ENCODE results near the gene EFCAB8. TPM values are rescaled to one million over a fixed set of nuclear protein-coding genes. Genes with fewer than 3 reads are reported as not detected.

Gene EFCAB8
- total RNA-seq, 2 donors from 2014 or later, result 1.7 to 2.7 TPM

- Mint-ChIP-seq H3K4me3 (no peak overlapping the region), H3K27me3 (ENCODE audit: low read depth) (no peaks in the 10 kb centered on the region), H3K27ac (no peak overlapping the region), H3K4me1 (ENCODE audit: low read depth) (no peaks in the 10 kb centered on the region), H3K9me3 (peaks cover 4 to 8% of the 10 kb centered on the region in 2 donors), H3K36me3 (ENCODE audit: insufficient read depth in 2 of 2) (peaks cover 5 to 7% of the 10 kb centered on the region in 2 donors)
- no peak for DNase-seq
- no peak for ATAC-seq (replicated peaks in 1 of 2)
Measured at GRCh38 chr20:32914031-32914430, 55.3 kb downstream of the EFCAB8 start.

GRCh38 chr20:32917191-32917950 lies 58.6 kb downstream of the EFCAB8 start:
- Mint-ChIP-seq H3K4me3 (no peak overlapping the region), H3K27ac (no peak overlapping the region), H3K36me3 (ENCODE audit: insufficient read depth in 2 of 2) (peaks cover 5 to 7% of the 10 kb centered on the region in 2 donors), H3K9me3 (peaks cover 4 to 8% of the 10 kb centered on the region in 2 donors), H3K27me3 (ENCODE audit: low read depth) (no peaks in the 10 kb centered on the region), H3K4me1 (ENCODE audit: low read depth) (no peaks in the 10 kb centered on the region)
- ATAC-seq (replicated peaks in 1 of 2) (no peak), DNase-seq (no peak)

GRCh38 chr20:32918296-32918695 lies 59.6 kb downstream of the EFCAB8 start:
- Mint-ChIP-seq H3K36me3 (ENCODE audit: insufficient read depth in 2 of 2) (peaks cover 5 to 7% of the 10 kb centered on the region in 2 donors), H3K9me3 (peaks cover 4 to 8% of the 10 kb centered on the region in 2 donors), H3K4me3 (no peak overlapping the region), H3K4me1 (ENCODE audit: low read depth) (no peaks in the 10 kb centered on the region), H3K27me3 (ENCODE audit: low read depth) (no peaks in the 10 kb centered on the region), H3K27ac (no peak overlapping the region)
- ATAC-seq (replicated peaks in 1 of 2) (no peak), DNase-seq (no peak)

GRCh38 chr20:32918751-32919150 lies 60.0 kb downstream of the EFCAB8 start:
- no peak overlapping the region for H3K27ac Mint-ChIP-seq
- H3K4me1 Mint-ChIP-seq (ENCODE audit: low read depth), result no peaks in the 10 kb centered on the region
- H3K4me3 Mint-ChIP-seq, result no peak overlapping the region
- DNase-seq (no peak), ATAC-seq (replicated peaks in 1 of 2) (no peak)
- peaks cover 5 to 7% of the 10 kb centered on the region in 2 donors for H3K36me3 Mint-ChIP-seq (ENCODE audit: insufficient read depth in 2 of 2)
- H3K27me3 Mint-ChIP-seq (ENCODE audit: low read depth), result no peaks in the 10 kb centered on the region
- peaks cover 4 to 8% of the 10 kb centered on the region in 2 donors for H3K9me3 Mint-ChIP-seq

- DNase-seq, result no peak
- H3K9me3 Mint-ChIP-seq, result peaks cover 3 to 4% of the 10 kb centered on the region in 2 donors
- H3K4me3 Mint-ChIP-seq, result no peak overlapping the region
- no peak for ATAC-seq (replicated peaks in 1 of 2)
- no peak overlapping the region for H3K27ac Mint-ChIP-seq
- peaks cover 3 to 6% of the 10 kb centered on the region in 2 donors for H3K36me3 Mint-ChIP-seq (ENCODE audit: insufficient read depth in 2 of 2)
- no peaks in the 10 kb centered on the region for H3K4me1 Mint-ChIP-seq (ENCODE audit: low read depth)
- H3K27me3 Mint-ChIP-seq (ENCODE audit: low read depth), result no peaks in the 10 kb centered on the region
Measured at GRCh38 chr20:32920066-32920465, 61.3 kb downstream of the EFCAB8 start.

GRCh38 chr20:32920530-32921298 lies 62.0 kb downstream of the EFCAB8 start:
- no peak overlapping the region for H3K27ac Mint-ChIP-seq
- DNase-seq (no peak), ATAC-seq (replicated peaks in 1 of 2) (no peak)
- H3K27me3 Mint-ChIP-seq (ENCODE audit: low read depth), result no peaks in the 10 kb centered on the region
- no peaks in the 10 kb centered on the region for H3K9me3 Mint-ChIP-seq
- H3K4me3 Mint-ChIP-seq, result no peak overlapping the region
- H3K36me3 Mint-ChIP-seq (ENCODE audit: insufficient read depth in 2 of 2), result peaks cover 0 to 2% of the 10 kb centered on the region in 2 donors
- H3K4me1 Mint-ChIP-seq (ENCODE audit: low read depth), result no peaks in the 10 kb centered on the region

GRCh38 chr20:32922466-32922865 lies 63.7 kb downstream of the EFCAB8 start:
- Mint-ChIP-seq H3K27me3 (ENCODE audit: low read depth) (no peaks in the 10 kb centered on the region), H3K4me1 (ENCODE audit: low read depth) (no peaks in the 10 kb centered on the region), H3K4me3 (no peak overlapping the region), H3K36me3 (ENCODE audit: insufficient read depth in 2 of 2) (no peaks in the 10 kb centered on the region), H3K9me3 (no peaks in the 10 kb centered on the region), H3K27ac (no peak overlapping the region)
- no peak for ATAC-seq (replicated peaks in 1 of 2)
- DNase-seq, result no peak

GRCh38 chr20:32924781-32925180 lies 66.1 kb downstream of the EFCAB8 start:
- Mint-ChIP-seq H3K36me3 (ENCODE audit: insufficient read depth in 2 of 2) (no peaks in the 10 kb centered on the region), H3K27ac (no peak overlapping the region), H3K4me1 (ENCODE audit: low read depth) (no peaks in the 10 kb centered on the region), H3K4me3 (no peak overlapping the region), H3K9me3 (no peaks in the 10 kb centered on the region), H3K27me3 (ENCODE audit: low read depth) (no peaks in the 10 kb centered on the region)
- ATAC-seq (replicated peaks in 1 of 2) (no peak), DNase-seq (no peak)

- ATAC-seq (replicated peaks in 1 of 2) (no peak), DNase-seq (no peak)
- no peaks in the 10 kb centered on the region for H3K9me3 Mint-ChIP-seq
- H3K36me3 Mint-ChIP-seq (ENCODE audit: insufficient read depth in 2 of 2), result no peaks in the 10 kb centered on the region
- H3K4me3 Mint-ChIP-seq, result no peak overlapping the region
- no peak overlapping the region for H3K27ac Mint-ChIP-seq
- no peaks in the 10 kb centered on the region for H3K4me1 Mint-ChIP-seq (ENCODE audit: low read depth)
- no peaks in the 10 kb centered on the region for H3K27me3 Mint-ChIP-seq (ENCODE audit: low read depth)
Measured at GRCh38 chr20:32925481-32926196, 66.9 kb downstream of the EFCAB8 start.

- H3K27me3 Mint-ChIP-seq (ENCODE audit: low read depth), result no peaks in the 10 kb centered on the region
- DNase-seq, result no peak
- no peak overlapping the region for H3K4me3 Mint-ChIP-seq
- no peak for ATAC-seq (replicated peaks in 1 of 2)
- H3K4me1 Mint-ChIP-seq (ENCODE audit: low read depth), result no peaks in the 10 kb centered on the region
- no peaks in the 10 kb centered on the region for H3K36me3 Mint-ChIP-seq (ENCODE audit: insufficient read depth in 2 of 2)
- no peak overlapping the region for H3K27ac Mint-ChIP-seq
- no peaks in the 10 kb centered on the region for H3K9me3 Mint-ChIP-seq
Measured at GRCh38 chr20:32929162-32929561, 70.4 kb downstream of the EFCAB8 start.

- Mint-ChIP-seq H3K4me1 (ENCODE audit: low read depth) (no peaks in the 10 kb centered on the region), H3K36me3 (ENCODE audit: insufficient read depth in 2 of 2) (no peaks in the 10 kb centered on the region), H3K4me3 (no peak overlapping the region), H3K9me3 (no peaks in the 10 kb centered on the region), H3K27ac (no peak overlapping the region), H3K27me3 (ENCODE audit: low read depth) (no peaks in the 10 kb centered on the region)
- DNase-seq (no peak), ATAC-seq (replicated peaks in 1 of 2) (no peak)
Measured at GRCh38 chr20:32930181-32930580, 71.5 kb downstream of the EFCAB8 start.

- DNase-seq (no peak), ATAC-seq (replicated peaks in 1 of 2) (no peak)
- no peaks in the 10 kb centered on the region for H3K27me3 Mint-ChIP-seq (ENCODE audit: low read depth)
- H3K27ac Mint-ChIP-seq, result no peak overlapping the region
- no peaks in the 10 kb centered on the region for H3K4me1 Mint-ChIP-seq (ENCODE audit: low read depth)
- H3K9me3 Mint-ChIP-seq, result peaks cover 0 to under 1% of the 10 kb centered on the region in 2 donors
- H3K36me3 Mint-ChIP-seq (ENCODE audit: insufficient read depth in 2 of 2), result no peaks in the 10 kb centered on the region
- no peak overlapping the region for H3K4me3 Mint-ChIP-seq
Measured at GRCh38 chr20:32930701-32931100, 72.0 kb downstream of the EFCAB8 start.

GRCh38 chr20:32934580-32934979 lies 75.9 kb downstream of the EFCAB8 start:
- no peak overlapping the region for H3K4me3 Mint-ChIP-seq
- peaks cover 6% of the 10 kb centered on the region for H3K4me1 Mint-ChIP-seq (ENCODE audit: low read depth)
- peaks cover 0 to 1% of the 10 kb centered on the region in 2 donors for H3K9me3 Mint-ChIP-seq
- DNase-seq (no peak), ATAC-seq (replicated peaks in 1 of 2) (no peak)
- no peak overlapping the region for H3K27ac Mint-ChIP-seq
- no peaks in the 10 kb centered on the region for H3K27me3 Mint-ChIP-seq (ENCODE audit: low read depth)
- H3K36me3 Mint-ChIP-seq (ENCODE audit: insufficient read depth in 2 of 2), result no peaks in the 10 kb centered on the region

All from activated T-cell treated with anti-CD3 and anti-CD28 coated beads, Interleukin-2, amount 50 U/mL, for 72 hours (primary cell).